ENCODE results near the gene PRR12.

The PRR12 gene

GRCh38 chr19:49551531-49551930 is 39.5 kb upstream of the PRR12 start (continued):
- TF ChIP-seq, protein P1, sequence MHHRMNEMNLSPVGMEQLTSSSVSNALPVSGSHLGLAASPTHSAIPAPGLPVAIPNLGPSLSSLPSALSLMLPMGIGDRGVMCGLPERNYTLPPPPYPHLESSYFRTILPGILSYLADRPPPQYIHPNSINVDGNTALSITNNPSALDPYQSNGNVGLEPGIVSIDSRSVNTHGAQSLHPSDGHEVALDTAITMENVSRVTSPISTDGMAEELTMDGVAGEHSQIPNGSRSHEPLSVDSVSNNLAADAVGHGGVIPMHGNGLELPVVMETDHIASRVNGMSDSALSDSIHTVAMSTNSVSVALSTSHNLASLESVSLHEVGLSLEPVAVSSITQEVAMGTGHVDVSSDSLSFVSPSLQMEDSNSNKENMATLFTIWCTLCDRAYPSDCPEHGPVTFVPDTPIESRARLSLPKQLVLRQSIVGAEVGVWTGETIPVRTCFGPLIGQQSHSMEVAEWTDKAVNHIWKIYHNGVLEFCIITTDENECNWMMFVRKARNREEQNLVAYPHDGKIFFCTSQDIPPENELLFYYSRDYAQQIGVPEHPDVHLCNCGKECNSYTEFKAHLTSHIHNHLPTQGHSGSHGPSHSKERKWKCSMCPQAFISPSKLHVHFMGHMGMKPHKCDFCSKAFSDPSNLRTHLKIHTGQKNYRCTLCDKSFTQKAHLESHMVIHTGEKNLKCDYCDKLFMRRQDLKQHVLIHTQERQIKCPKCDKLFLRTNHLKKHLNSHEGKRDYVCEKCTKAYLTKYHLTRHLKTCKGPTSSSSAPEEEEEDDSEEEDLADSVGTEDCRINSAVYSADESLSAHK (tag by site-specific recombination; IDR thresholded peaks at IDR 0.05) = no peak
- no peak for TF ChIP-seq MZF1 (tag by site-specific recombination; IDR thresholded peaks at IDR 0.05; ENCODE audit: borderline replicate concordance)
- no peak for TF ChIP-seq ZNF416 (tag by site-specific recombination; IDR thresholded peaks at IDR 0.05)

- TF ChIP-seq GFI1B (tag by site-specific recombination; IDR thresholded peaks at IDR 0.05) = no peak
- no peak for TF ChIP-seq ZNF266 (tag by site-specific recombination; IDR thresholded peaks at IDR 0.05; ENCODE audit: low read depth)
- no peak for TF ChIP-seq ZNF544 (tag by site-specific recombination; IDR thresholded peaks at IDR 0.05)
- no peak for TF ChIP-seq SETDB1 (IDR thresholded peaks at IDR 0.05; ENCODE audit: insufficient read length, low read length)
- TF ChIP-seq TRIM28 (IDR thresholded peaks at IDR 0.05; ENCODE audit: borderline replicate concordance, low read length) = no peak
- ChIA-PET POLR2A (no interaction called here), CTCF (interaction anchor here (2.2 to 11.7 kb wide), 2 partner anchors 18 to 46 kb away, joined by 9 to 299 read pairs; no protein-coding TSS in a partner anchor)
- Histone ChIP-seq H3K9me3 (ENCODE audit: control insufficient read depth, insufficient read depth, low read depth, low read length) (no peaks in the 10 kb centered on the region), H3K36me3 (ENCODE audit: control insufficient read depth in 2 of 2, insufficient read depth in 1 of 2, low read length in 2 of 2) (peaks cover 17 to 35% of the 10 kb centered on the region in 2 experiments), H3K4me1 (ENCODE audit: control insufficient read depth, insufficient read depth, low read length) (no peaks in the 10 kb centered on the region), H3K27ac (ENCODE audit: extremely low read depth, low read depth, low read length) (no peak overlapping the region), H3K4me3 (ENCODE audit: low read depth, low read length) (no peak overlapping the region)
Measured at GRCh38 chr19:49552749-49553148, 38.2 kb upstream of the PRR12 start.

GRCh38 chr19:49553451-49554271 is 37.3 kb upstream of the PRR12 start:
- H3K9me3 ChIP-seq (ENCODE audit: control insufficient read depth, insufficient read depth, low read depth, low read length) = no peaks in the 10 kb centered on the region
- no peaks in the 10 kb centered on the region for H3K4me1 ChIP-seq (ENCODE audit: control insufficient read depth, insufficient read depth, low read length)
- H3K27ac ChIP-seq (ENCODE audit: extremely low read depth, low read depth, low read length) = no peak overlapping the region
- no peak overlapping the region for H3K4me3 ChIP-seq (ENCODE audit: low read depth, low read length)
- POLR2A ChIA-PET = interaction anchor here (0.5 to 1.3 kb wide), 3 partner anchors 26 to 101 kb away, joined by 3 to 8 read pairs (median 5); partner anchors contain the start of gene ALDH16A1
- TF ChIP-seq ZNF362 (tag by site-specific recombination; IDR thresholded peaks at IDR 0.05) (peak; percentile 56; the same call in 1 of the 2 replicates), EGR2 (tag by site-specific recombination; IDR thresholded peaks at IDR 0.05; ENCODE audit: low read depth) (peak; percentile 38; the same call in 1 of the 2 replicates), ZFHX2 (tag by site-specific recombination; conservative IDR thresholded peaks at IDR 0.05) (peak; percentile 26; the same call in 1 of the 2 replicates), ZSCAN5A (tag by site-specific recombination; IDR thresholded peaks at IDR 0.05) (no peak), ZNF146 (tag by site-specific recombination; IDR thresholded peaks at IDR 0.05) (0 out of 2 replicates have a peak, but pooled peaks have one; percentile 8)
- CTCF ChIA-PET = interaction anchor here (0.6 to 11.7 kb wide), 4 partner anchors 18 to 127 kb away, joined by 3 to 299 read pairs (median 51); no protein-coding TSS in a partner anchor
- peaks cover 25 to 42% of the 10 kb centered on the region in 2 experiments for H3K36me3 ChIP-seq (ENCODE audit: control insufficient read depth in 2 of 2, insufficient read depth in 1 of 2, low read length in 2 of 2)

Measured in HEK293 (cell line).